Neural cell (in vitro differentiated cells): ENCODE measurements around the gene MTR. TPM values are rescaled to one million over a fixed set of nuclear protein-coding genes. Genes with fewer than 3 reads are reported as not detected.
A peak's percentile ranks its signal among the peaks of the same experiment; 100 is the strongest.

ENCODE experiments used
- H2AFZ ChIP-seq: fragments of 200-600, 300-800 bp; sonication (generic), shearing (Covaris generic); 2 replicates; pipeline ENCODE4 v1.6.0; 2014; ENCODE audit warnings: low read depth, mild to moderate bottlenecking, antibody characterized with exemption, low read length, moderate library complexity
- H3F3A ChIP-seq: fragments of 200-600 bp; shearing (Covaris generic); 2 replicates; pipeline ENCODE4 v1.6.1; 2016; ENCODE audit warnings: mild to moderate bottlenecking, moderate library complexity, mixed read lengths, antibody characterized with exemption, low read length; ENCODE audit not compliant: insufficient read depth, poor library complexity, severe bottlenecking
- H3K27ac ChIP-seq: fragments of 200-600, 300-800 bp; sonication (generic), shearing (Covaris generic); 2 replicates; pipeline ENCODE4 v1.5.1; 2014; ENCODE audit warnings: mild to moderate bottlenecking, low read length, moderate library complexity
- H3K27me3 ChIP-seq: fragments of 300-800, 200-600 bp; sonication (generic), shearing (Covaris generic); 2 replicates; pipeline ENCODE4 v1.6.0; 2014; ENCODE audit warnings: mild to moderate bottlenecking, low read depth, low read length, moderate library complexity; ENCODE audit not compliant: insufficient read depth
- H3K36me3 ChIP-seq: fragments of 300-800, 200-600 bp; sonication (generic), shearing (Covaris generic); 2 replicates; pipeline ENCODE4 v1.5.1; 2014; ENCODE audit warnings: mild to moderate bottlenecking, antibody characterized with exemption, low read length, moderate library complexity; ENCODE audit not compliant: insufficient read depth
- H3K4me2 ChIP-seq: fragments of 300-800, 200-600 bp; sonication (generic), shearing (Covaris generic); 2 replicates; pipeline ENCODE4 v1.6.0; 2014; ENCODE audit warnings: mild to moderate bottlenecking, low read length
- H3K4me3 ChIP-seq: fragments of 300-800, 200-600 bp; sonication (generic), shearing (Covaris generic); 2 replicates; pipeline ENCODE4 v1.5.1; 2014; ENCODE audit warnings: mild to moderate bottlenecking, low read length, moderate library complexity
- H3K79me2 ChIP-seq: fragments of 200-600 bp; shearing (Covaris generic); replicated peaks from 2 replicates; pipeline ENCODE4 v1.6.0; 2014; ENCODE audit warnings: mild to moderate bottlenecking, low read length, moderate library complexity; ENCODE audit not compliant: insufficient read depth
- H3K9ac ChIP-seq: fragments of 300-800, 200-600 bp; sonication (generic), shearing (Covaris generic); 2 replicates; pipeline ENCODE4 v1.6.1; 2016; ENCODE audit warnings: mild to moderate bottlenecking, low read length, mixed read lengths
- H3K9me2 ChIP-seq: fragments of 200-600 bp; shearing (Covaris generic); 2 replicates; pipeline ENCODE4 v1.6.1; 2016; ENCODE audit warnings: mild to moderate bottlenecking, low read length, mixed read lengths; ENCODE audit not compliant: insufficient read depth
- H3K9me3 ChIP-seq: fragments of 200-600, 300-800 bp; sonication (generic), shearing (Covaris generic); 2 replicates; pipeline ENCODE4 v1.6.1; 2016; ENCODE audit warnings: mild to moderate bottlenecking, mixed run types, low read length, moderate library complexity, mixed read lengths
- H4K20me1 ChIP-seq: fragments of 200-600 bp; shearing (Covaris generic); 2 replicates; pipeline ENCODE4 v1.6.1; 2016; ENCODE audit warnings: mild to moderate bottlenecking, mixed run types; ENCODE audit not compliant: insufficient read depth
- CTCF ChIP-seq: fragments of 450-650 bp; IDR thresholded peaks from 2 replicates; pipeline ENCODE4 v1.5.1; 2014; ENCODE audit warnings: antibody characterized with exemption, mild to moderate bottlenecking, moderate library complexity; ENCODE audit not compliant: poor library complexity, severe bottlenecking
- EP300 ChIP-seq: fragments of 450-650 bp; conservative IDR thresholded peaks from 2 replicates; pipeline ENCODE4 v1.6.1; 2014; ENCODE audit warnings: antibody characterized with exemption, mild to moderate bottlenecking, moderate library complexity; ENCODE audit not compliant: poor library complexity, severe bottlenecking
- EZH2 ChIP-seq: fragments of 200-600, 300-800 bp; shearing (Covaris generic), sonication (generic); IDR thresholded peaks from 2 replicates; pipeline ENCODE4 v1.6.1; 2014; ENCODE audit warnings: antibody characterized with exemption, low read length, borderline replicate concordance, mild to moderate bottlenecking; ENCODE audit not compliant: insufficient read depth, poor library complexity, severe bottlenecking
- MXI1 ChIP-seq: fragments of 450-650 bp; conservative IDR thresholded peaks from 2 replicates; pipeline ENCODE4 v1.6.1; 2014; ENCODE audit warnings: antibody characterized with exemption, mild to moderate bottlenecking; ENCODE audit not compliant: poor library complexity, severe bottlenecking
- POLR2AphosphoS5 ChIP-seq: IDR thresholded peaks from 2 replicates; pipeline ENCODE4 v1.6.1; 2012
- RAD21 ChIP-seq: fragments of 450-650 bp; conservative IDR thresholded peaks from 2 replicates; pipeline ENCODE4 v1.6.1; 2014; ENCODE audit warnings: antibody characterized with exemption, mild to moderate bottlenecking, moderate library complexity
- REST ChIP-seq: IDR thresholded peaks from 2 replicates; pipeline ENCODE4 v1.6.1; 2012; ENCODE audit warnings: borderline replicate concordance
- SMC3 ChIP-seq: fragments of 450-650 bp; conservative IDR thresholded peaks from 2 replicates; pipeline ENCODE4 v1.6.1; 2014; ENCODE audit warnings: antibody characterized with exemption, mild to moderate bottlenecking, moderate library complexity; ENCODE audit not compliant: poor library complexity
- TAF1 ChIP-seq: IDR thresholded peaks from 2 replicates; pipeline ENCODE4 v1.6.1; 2012; ENCODE audit warnings: low read depth
- polyA plus RNA-seq: library from polyadenylated mRNA; depleted of rRNA; stranded (reverse); fragments of >200 nt; gene quantifications from 2 replicates; pipeline ENCODE4 v1.2.3, GENCODE V29; 2014

MTR gene
- polyA plus RNA-seq, 1 donor from 2014 or later, result 14.1 TPM

GRCh38 chr1:236751935-236752334 is 43.2 kb upstream of the MTR start:
- H3K27me3 ChIP-seq, result no peaks in the 10 kb centered on the region
- H4K20me1 ChIP-seq, result no peaks in the 10 kb centered on the region
- H3K4me3 ChIP-seq, result no peak overlapping the region
- H2AFZ ChIP-seq, result no peak overlapping the region
- H3F3A ChIP-seq, result no peaks in the 10 kb centered on the region
- no peaks in the 10 kb centered on the region for H3K9me3 ChIP-seq
- no peak overlapping the region for H3K27ac ChIP-seq
- H3K4me2 ChIP-seq, result no peak overlapping the region
- H3K79me2 ChIP-seq, result no peaks in the 10 kb centered on the region
- TF ChIP-seq EP300 (no peak), RAD21 (no peak), EZH2 (no peak), POLR2AphosphoS5 (no peak), SMC3 (no peak), REST (no peak), CTCF (no peak), MXI1 (no peak), TAF1 (no peak)
- H3K36me3 ChIP-seq, result no peaks in the 10 kb centered on the region
- no peak overlapping the region for H3K9ac ChIP-seq
- H3K9me2 ChIP-seq, result no peaks in the 10 kb centered on the region

GRCh38 chr1:236753516-236753915 is 41.6 kb upstream of the MTR start:
- H3K9me3 ChIP-seq, result no peaks in the 10 kb centered on the region

More at GRCh38 chr1:236753516-236753915, 41.6 kb upstream of the MTR start:
- no peaks in the 10 kb centered on the region for H4K20me1 ChIP-seq
- no peak overlapping the region for H3K4me2 ChIP-seq
- H3K36me3 ChIP-seq, result no peaks in the 10 kb centered on the region
- H3K9ac ChIP-seq, result no peak overlapping the region
- no peaks in the 10 kb centered on the region for H3K27me3 ChIP-seq
- TF ChIP-seq RAD21, result peak; percentile 63
- TF ChIP-seq CTCF, result peak; percentile 56
- TF ChIP-seq REST, result no peak
- peak; percentile 63 for TF ChIP-seq SMC3
- no peak for TF ChIP-seq POLR2AphosphoS5
- TF ChIP-seq MXI1, result no peak
- TF ChIP-seq EP300, result no peak
- no peak overlapping the region for H3K4me3 ChIP-seq
- H2AFZ ChIP-seq, result no peak overlapping the region
- H3K27ac ChIP-seq, result no peak overlapping the region
- no peaks in the 10 kb centered on the region for H3K79me2 ChIP-seq
- H3K9me2 ChIP-seq, result no peaks in the 10 kb centered on the region
- H3F3A ChIP-seq, result no peaks in the 10 kb centered on the region
